Sciatic nerve (tissue), 2 donors: ENCODE measurements around the gene TBC1D1. TPM values are rescaled to one million over a fixed set of nuclear protein-coding genes. Genes with fewer than 3 reads are reported as not detected.
"Not testable (repeated sequence)": the region's sequence is repeated elsewhere in the genome, so short reads cannot be mapped to it uniquely, and the experiment has no call there.

Experiments used
- ATAC-seq: fragments of 200-7000 bp; cut with Tn5 transposase; one replicate; pipeline ENCODE4 v1.9.1; 2020; ENCODE audit warnings: mild to moderate bottlenecking, moderate library complexity
- DNase-seq: peaks from one replicate; pipeline ENCODE4 v3.0.0-alpha.2; 2020; ENCODE audit warnings: low spot score
- intact Hi-C: fragments of 100-400 bp; cut with DNase I; formaldehyde crosslinking; loops from one replicate; pipeline ENCODE4 v1.14.2; 2022
- total RNA-seq: library from RNA; stranded (reverse); fragmentation: NEBNext Ultra II Directional; extraction: Animal tissue kit (Norgen Biotek cat#: 25700); gene quantifications from one replicate; pipeline ENCODE4 v1.2.1, GENCODE V29; 2021
- donor health status: DM: no; HTN: no; CAD: no.
- donor health status: DM: no; HTN: no; CAD: no.

TBC1D1 gene
- total RNA-seq, 1 donor from 2014 or later: 48.0 TPM

- intact Hi-C loops: no loop called here
- DNase-seq: no peak
- ATAC-seq: no peak
Measured at GRCh38 chr4:38003102-38003501, 112.2 kb downstream of the TBC1D1 start.

GRCh38 chr4:38003628-38004027 is 112.7 kb downstream of the TBC1D1 start:
- intact Hi-C loops: no loop called here
- ATAC-seq (no peak), DNase-seq (no peak)

- intact Hi-C loops: no loop called here
- no peak for DNase-seq
- ATAC-seq: no peak
Measured at GRCh38 chr4:38004062-38004461, 113.2 kb downstream of the TBC1D1 start.

GRCh38 chr4:38004887-38005286 is 114.0 kb downstream of the TBC1D1 start:
- ATAC-seq (peak; percentile 50), DNase-seq (no peak)
- intact Hi-C loops: no loop called here

GRCh38 chr4:38005637-38006036 is 114.8 kb downstream of the TBC1D1 start:
- no peak for ATAC-seq
- no peak for DNase-seq
- intact Hi-C loops: no loop called here

GRCh38 chr4:38007645-38008044 is 116.8 kb downstream of the TBC1D1 start:
- intact Hi-C loops: no loop called here
- ATAC-seq (no peak), DNase-seq (no peak)

GRCh38 chr4:38008571-38009021 is 117.7 kb downstream of the TBC1D1 start:
- intact Hi-C loops: no loop called here
- ATAC-seq: no peak

GRCh38 chr4:38009421-38009820 is 118.5 kb downstream of the TBC1D1 start:
- intact Hi-C loops: no loop called here
- DNase-seq (no peak), ATAC-seq (no peak)

More at GRCh38 chr4:38008571-38009021, 117.7 kb downstream of the TBC1D1 start:
- DNase-seq: no peak

- ATAC-seq (no peak), DNase-seq (no peak)
- intact Hi-C loops: no loop called here
Measured at GRCh38 chr4:38009949-38010348, 119.1 kb downstream of the TBC1D1 start.

- intact Hi-C loops: no loop called here
- DNase-seq (no peak), ATAC-seq (no peak)
Measured at GRCh38 chr4:38011511-38012162, 120.8 kb downstream of the TBC1D1 start.

- no peak for DNase-seq
- ATAC-seq: no peak
- intact Hi-C loops: no loop called here
Measured at GRCh38 chr4:38013461-38014366, 122.8 kb downstream of the TBC1D1 start.

GRCh38 chr4:38014421-38014852 is 123.6 kb downstream of the TBC1D1 start:
- intact Hi-C loops: no loop called here
- ATAC-seq (no peak), DNase-seq (no peak)

- DNase-seq: no peak
- intact Hi-C loops: no loop called here
- no peak for ATAC-seq
Measured at GRCh38 chr4:38015886-38016515, 125.1 kb downstream of the TBC1D1 start.

GRCh38 chr4:38016698-38017097 is 125.8 kb downstream of the TBC1D1 start:
- DNase-seq (no peak), ATAC-seq (no peak)

GRCh38 chr4:38017609-38018008 is 126.7 kb downstream of the TBC1D1 start:
- no peak for DNase-seq
- intact Hi-C loops: no loop called here
- no peak for ATAC-seq

More at GRCh38 chr4:38016698-38017097, 125.8 kb downstream of the TBC1D1 start:
- intact Hi-C loops: no loop called here

GRCh38 chr4:38020386-38020785 is 129.5 kb downstream of the TBC1D1 start:
- intact Hi-C loops: no loop called here
- no peak for ATAC-seq
- DNase-seq: no peak

GRCh38 chr4:38020961-38021360 is 130.1 kb downstream of the TBC1D1 start:
- ATAC-seq, DNase-seq, intact Hi-C loops: not testable (repeated sequence)

- intact Hi-C loops: no loop called here
- no peak for DNase-seq
- ATAC-seq: no peak
Measured at GRCh38 chr4:38021751-38022150, 130.9 kb downstream of the TBC1D1 start.

GRCh38 chr4:38023347-38024205 is 132.7 kb downstream of the TBC1D1 start:
- ATAC-seq (peak; percentile 73), DNase-seq (no peak)
- intact Hi-C loops: no loop called here
